Measurements from ENCODE around the gene METRNL.

Gene METRNL

GRCh38 chr17:83089328-83090132 lies 10.1 kb downstream of the METRNL start:
- in situ Hi-C loops (cut with HindIII; ENCODE audit: low sequenced_read_pairs): no loop called here

DNA sequence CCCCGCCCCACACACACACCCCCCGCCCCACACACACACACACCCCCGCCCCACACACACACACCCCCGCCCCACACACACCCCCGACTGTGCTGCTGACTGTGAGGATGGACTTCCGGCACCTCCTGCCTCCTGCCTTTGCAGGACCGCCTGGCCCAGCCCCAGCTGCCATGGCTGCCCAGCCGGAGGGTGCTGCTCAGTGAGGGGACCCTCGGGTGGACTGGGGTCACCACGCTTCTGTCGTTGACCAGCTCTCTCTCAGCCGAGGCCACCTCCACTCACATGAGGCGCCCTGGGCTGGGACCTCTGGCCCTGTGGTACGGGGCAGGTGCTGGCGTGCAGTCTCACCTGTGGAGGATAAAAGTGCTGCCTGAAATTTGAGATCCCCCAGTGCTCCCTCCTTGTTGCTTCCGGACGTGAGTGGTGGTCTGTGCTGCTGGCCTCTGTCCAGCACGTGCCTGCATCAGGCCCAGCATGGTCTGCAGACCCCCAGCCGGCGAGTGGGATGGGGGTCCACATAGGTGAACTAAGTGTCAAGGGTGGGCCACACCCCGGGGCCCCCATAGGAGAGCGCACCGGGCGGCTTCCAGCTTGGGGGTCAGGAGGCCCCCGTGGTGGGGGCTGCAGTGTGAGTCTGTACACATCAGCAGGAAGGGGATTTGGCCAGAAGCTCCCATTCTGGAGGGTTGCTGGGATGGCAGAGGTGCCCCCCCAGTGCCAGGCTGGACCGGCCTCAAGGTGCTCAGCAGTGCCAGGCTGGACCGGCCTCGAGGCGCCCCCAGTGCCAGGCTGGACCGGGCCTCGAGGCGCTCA lies 11.2 kb downstream of the METRNL start:
- in situ Hi-C loops (cut with HindIII; ENCODE audit: low sequenced_read_pairs): no loop called here

DNA sequence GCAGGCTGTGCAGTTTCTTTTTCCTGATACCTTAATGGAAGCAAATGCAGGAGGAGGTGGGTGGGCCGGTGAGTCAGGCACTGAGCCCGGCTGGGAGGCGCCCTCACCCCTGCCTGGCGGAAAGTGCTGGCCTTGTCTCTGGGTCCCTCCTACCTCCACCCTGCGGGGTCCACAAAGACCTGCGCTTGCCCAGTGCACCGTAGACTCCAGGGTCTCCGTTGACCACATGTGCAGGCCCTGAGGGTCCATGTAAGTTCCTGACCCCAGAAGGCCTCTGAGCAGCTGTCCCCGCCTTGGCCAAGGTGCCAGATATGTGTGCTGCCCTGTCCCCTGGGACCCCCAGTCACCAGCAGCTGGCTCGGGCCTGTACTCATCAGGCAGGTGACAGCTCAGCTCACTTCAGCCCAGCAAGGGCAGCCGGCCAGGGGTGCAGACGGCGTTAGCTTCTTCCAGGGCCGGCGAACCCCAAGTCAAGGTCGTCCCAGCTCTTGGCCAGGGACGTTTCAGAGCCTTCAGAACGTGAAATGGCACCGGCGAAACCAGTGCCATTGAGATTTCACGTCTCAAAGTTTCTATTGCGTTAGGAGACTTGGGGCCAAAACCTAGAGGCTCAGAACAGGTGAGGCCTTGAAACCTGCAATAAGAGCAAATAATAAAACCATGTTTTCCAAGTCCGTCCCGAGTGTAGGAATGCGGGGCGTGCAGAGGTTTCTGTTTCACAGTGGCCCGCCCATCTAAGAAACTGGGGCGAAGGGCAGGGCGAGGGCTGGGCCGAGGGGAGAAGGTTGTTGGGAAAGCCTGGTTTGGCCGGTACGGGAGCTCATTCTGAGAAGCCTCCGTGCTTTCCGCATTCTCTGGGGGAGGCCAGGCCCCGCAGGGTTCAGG lies 12.1 kb downstream of the METRNL start:
- in situ Hi-C loops (cut with HindIII; ENCODE audit: low sequenced_read_pairs): no loop called here

- in situ Hi-C loops (cut with HindIII; ENCODE audit: low sequenced_read_pairs): no loop called here
Measured at GRCh38 chr17:83092186-83092585, 12.8 kb downstream of the METRNL start.

DNA sequence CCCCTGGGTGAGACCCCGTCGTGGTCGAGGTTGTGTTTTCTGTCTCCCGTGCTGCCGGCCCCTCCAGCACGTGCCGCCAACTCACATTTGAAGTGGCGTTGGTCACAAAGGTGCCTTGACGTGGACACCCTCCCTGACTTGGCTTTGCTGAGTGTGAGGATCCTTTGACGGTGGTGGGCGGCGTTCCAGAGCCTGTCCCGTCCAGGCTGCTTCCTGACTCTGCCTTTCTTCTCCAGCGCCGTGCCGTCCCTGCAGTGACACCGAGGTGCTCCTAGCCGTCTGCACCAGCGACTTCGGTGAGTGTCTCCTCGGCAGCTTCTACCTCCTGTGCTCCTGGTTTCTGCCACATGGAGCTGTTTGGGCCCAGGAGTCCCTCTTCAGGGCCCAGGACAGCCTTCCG lies 13.5 kb downstream of the METRNL start:
- in situ Hi-C loops (cut with HindIII; ENCODE audit: low sequenced_read_pairs): no loop called here

- in situ Hi-C loops (cut with HindIII; ENCODE audit: low sequenced_read_pairs): no loop called here
Measured at GRCh38 chr17:83093506-83093905, 14.1 kb downstream of the METRNL start.

DNA sequence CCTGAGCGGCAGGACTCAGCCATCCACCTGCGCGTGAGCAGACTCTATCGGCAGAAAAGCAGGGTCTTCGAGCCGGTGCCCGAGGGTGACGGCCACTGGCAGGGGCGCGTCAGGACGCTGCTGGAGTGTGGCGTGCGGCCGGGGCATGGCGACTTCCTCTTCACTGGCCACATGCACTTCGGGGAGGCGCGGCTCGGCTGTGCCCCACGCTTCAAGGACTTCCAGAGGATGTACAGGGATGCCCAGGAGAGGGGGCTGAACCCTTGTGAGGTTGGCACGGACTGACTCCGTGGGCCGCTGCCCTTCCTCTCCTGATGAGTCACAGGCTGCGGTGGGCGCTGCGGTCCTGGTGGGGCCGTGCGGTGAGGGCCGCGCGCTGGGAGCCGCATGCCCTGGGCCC lies 14.9 kb downstream of the METRNL start:
- in situ Hi-C loops (cut with HindIII; ENCODE audit: low sequenced_read_pairs): no loop called here

- in situ Hi-C loops (cut with HindIII; ENCODE audit: low sequenced_read_pairs): no loop called here
Measured at GRCh38 chr17:83095016-83095415, 15.6 kb downstream of the METRNL start.

GRCh38 chr17:83096401-83097224 lies 17.2 kb downstream of the METRNL start:
- in situ Hi-C loops (cut with HindIII; ENCODE audit: low sequenced_read_pairs): no loop called here

DNA sequence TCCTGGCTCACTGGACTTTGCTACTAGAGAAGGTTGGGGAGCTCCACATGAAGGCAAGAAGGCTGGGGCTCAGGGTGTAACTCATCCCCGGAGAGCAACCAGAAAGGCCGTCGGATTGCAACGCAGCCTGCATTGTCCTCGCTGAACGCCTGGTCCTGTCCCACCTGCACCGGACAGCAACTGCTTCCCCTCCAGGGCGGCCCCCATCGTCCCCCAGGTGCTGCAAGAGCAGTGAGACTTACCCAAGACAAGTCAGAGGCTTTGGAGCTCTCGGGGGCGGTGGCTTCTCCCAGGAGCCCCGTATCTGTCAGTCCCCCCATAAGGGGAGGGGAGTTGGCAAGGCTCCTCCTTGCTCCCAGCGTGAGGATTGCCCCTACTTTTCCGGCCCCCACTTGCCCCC lies 18.4 kb downstream of the METRNL start:
- in situ Hi-C loops (cut with HindIII; ENCODE audit: low sequenced_read_pairs): no loop called here

DNA sequence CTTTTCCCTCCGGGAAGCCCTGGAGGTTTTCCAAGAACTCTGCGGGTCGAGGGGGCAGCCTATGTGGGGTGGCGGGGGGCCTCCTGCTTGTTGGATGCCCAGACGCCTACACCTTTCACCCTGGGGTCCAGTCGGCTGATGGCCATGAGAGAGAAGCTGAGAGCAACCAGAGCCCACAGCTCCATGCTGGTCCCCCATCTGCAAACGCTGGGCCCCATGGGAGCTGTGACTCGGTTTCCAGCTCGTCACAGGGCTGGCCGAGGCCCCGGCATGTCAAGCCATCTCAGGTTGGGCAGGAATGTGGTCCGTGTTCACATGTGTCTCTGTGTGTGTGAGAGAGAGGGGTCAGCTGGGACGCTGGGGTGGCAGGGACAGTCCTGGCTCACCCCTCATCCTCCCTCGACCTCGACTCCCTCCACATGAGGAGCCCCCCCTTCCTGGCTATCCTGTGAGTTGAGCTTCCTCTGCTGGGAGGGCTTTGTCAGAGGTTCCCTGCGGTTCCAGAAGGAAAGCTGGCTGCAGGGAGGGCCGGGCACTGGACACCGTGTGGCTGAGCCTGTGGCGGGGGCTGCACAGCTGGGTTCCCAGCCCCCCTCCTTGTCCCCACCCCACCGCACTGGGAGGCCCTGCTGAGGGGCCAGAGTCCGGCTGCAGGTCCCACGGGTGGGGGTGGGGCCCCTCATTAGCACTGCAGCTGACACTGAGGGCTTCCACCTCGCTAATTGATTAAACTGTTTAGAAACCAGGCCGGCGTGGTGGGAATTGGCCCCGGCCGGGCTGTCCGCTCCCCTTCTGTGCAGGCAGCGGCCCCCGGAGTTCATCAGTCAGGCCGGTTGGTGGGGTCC lies 19.1 kb downstream of the METRNL start:
- in situ Hi-C loops (cut with HindIII; ENCODE audit: low sequenced_read_pairs): no loop called here

- in situ Hi-C loops (cut with HindIII; ENCODE audit: low sequenced_read_pairs): no loop called here
Measured at GRCh38 chr17:83099086-83099555, 19.7 kb downstream of the METRNL start.

DNA sequence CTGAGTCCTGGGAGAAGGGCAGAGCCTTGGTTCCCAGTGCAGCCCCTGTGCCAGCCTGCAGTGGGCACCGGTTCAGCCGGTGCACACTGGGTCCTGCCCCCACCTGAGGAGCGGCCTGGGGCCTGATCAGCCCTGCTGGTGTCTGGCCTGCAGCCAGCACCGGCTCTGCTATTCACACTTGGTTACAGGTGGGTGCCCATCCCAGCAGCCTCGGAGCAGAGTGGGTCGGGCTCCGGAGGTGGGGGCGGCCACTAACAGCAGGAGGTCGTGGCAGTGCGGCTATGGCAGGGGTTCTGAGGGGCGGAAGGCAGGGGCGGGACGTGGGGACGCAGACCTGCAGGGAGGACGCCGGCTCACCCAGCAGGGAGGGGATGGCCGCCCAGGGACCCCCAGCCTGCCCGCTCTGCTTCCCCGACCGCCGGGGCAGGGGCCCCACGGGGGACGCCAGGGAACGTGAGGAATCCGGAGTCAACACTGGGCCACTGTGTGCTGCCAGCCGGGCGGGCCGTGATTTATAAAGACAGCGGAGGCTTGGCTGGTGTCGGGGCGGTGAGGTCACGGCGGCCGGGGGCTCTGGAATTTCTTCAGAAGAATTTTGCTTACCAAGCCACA lies 20.3 kb downstream of the METRNL start:
- in situ Hi-C loops (cut with HindIII; ENCODE audit: low sequenced_read_pairs): no loop called here

GRCh38 chr17:83100220-83100852 lies 20.9 kb downstream of the METRNL start:
- in situ Hi-C loops (cut with HindIII; ENCODE audit: low sequenced_read_pairs): no loop called here

- in situ Hi-C loops (cut with HindIII; ENCODE audit: low sequenced_read_pairs): no loop called here
Measured at GRCh38 chr17:83100853-83101391, 21.5 kb downstream of the METRNL start.

GRCh38 chr17:83101805-83102480 lies 22.5 kb downstream of the METRNL start:
- in situ Hi-C loops (cut with HindIII; ENCODE audit: low sequenced_read_pairs): no loop called here

DNA sequence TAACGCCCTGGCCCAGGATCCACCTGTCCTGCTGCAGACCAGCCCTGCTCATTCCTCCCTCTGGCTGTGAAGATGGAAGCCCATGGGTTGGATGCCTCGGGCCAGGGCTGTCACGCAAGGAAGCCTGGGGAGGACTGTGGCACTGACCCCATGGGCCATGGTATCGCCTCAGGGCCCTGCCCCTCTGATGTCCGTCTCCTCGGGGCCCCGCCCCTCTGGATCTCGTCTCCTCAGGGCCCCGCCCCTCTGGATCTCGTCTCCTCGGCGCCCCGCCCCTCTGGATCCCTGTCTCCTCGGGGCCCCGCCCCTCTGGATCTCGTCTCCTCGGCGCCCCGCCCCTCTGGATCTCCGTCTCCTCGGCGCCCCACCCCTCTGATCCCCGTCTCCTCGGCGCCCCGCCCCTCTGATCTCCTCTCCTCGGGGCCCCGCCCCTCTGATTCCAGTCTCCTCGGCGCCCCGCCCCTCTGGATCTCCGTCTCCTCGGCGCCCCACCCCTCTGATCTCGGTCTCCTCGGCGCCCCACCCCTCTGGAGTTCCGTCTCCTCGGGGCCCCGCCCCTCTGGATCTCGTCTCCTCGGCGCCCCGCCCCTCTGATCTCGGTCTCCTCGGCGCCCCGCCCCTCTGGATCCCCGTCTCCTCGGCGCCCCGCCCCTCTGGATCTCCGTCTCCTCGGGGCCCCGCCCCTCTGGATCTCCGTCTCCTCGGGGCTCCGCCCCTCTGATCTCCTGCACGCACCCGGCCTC lies 24.0 kb downstream of the METRNL start:
- in situ Hi-C loops (cut with HindIII; ENCODE audit: low sequenced_read_pairs): no loop called here
